Panc1 (cell line): ENCODE measurements around the gene MRPL20.

Experiments used
- CTCF ChIP-seq: fragments of 450-650 bp; IDR thresholded peaks from 2 replicates; pipeline ENCODE4 v1.5.1; 2017; ENCODE audit warnings: mild to moderate bottlenecking
- POLR2AphosphoS5 ChIP-seq: IDR thresholded peaks from 2 replicates; pipeline ENCODE4 v1.6.1; 2012; ENCODE audit warnings: mild to moderate bottlenecking, low read depth, low read length, moderate library complexity
- REST ChIP-seq, 2 experiments: IDR thresholded peaks; 2 replicates each; pipeline ENCODE4 v1.6.1; 2011 to 2012; ENCODE audit warnings: low read depth in 2 of 2, control low read depth in 1 of 2, low read length in 1 of 2, mild to moderate bottlenecking in 1 of 2, moderate library complexity in 1 of 2; ENCODE audit not compliant: insufficient read depth in 1 of 2
- SIN3A ChIP-seq: IDR thresholded peaks from 2 replicates; pipeline ENCODE4 v1.6.1; 2012; ENCODE audit warnings: low read depth, mild to moderate bottlenecking, low read length, moderate library complexity, borderline replicate concordance; ENCODE audit not compliant: insufficient read depth
- TCF7L2 ChIP-seq: IDR thresholded peaks from 2 replicates; pipeline ENCODE4 v1.6.1; 2011; ENCODE audit warnings: mild to moderate bottlenecking, low read depth, low read length, inconsistent platforms

GRCh38 chr1:1436630-1437032, 29.5 kb upstream of the MRPL20 start:
- TF ChIP-seq CTCF (no peak), REST (IDR thresholded peaks at IDR 0.05; ENCODE audit: insufficient read depth in 1 of 2, low read depth in 2 of 2, low read length in 1 of 2) (no peak), TCF7L2 (no peak), SIN3A (no peak), POLR2AphosphoS5 (no peak)
